Keratinocyte (primary cell): ENCODE results near the gene USP47.

ENCODE experiments used
- EZH2 ChIP-seq: IDR thresholded peaks from one replicate; pipeline ENCODE4 v1.6.1; 2012; ENCODE audit warnings: inconsistent platforms, mild to moderate bottlenecking, low read length, moderate library complexity
- TF ChIP-seq, protein P1 (sequence below), 3 experiments: IDR thresholded peaks in 1 of 3; conservative IDR thresholded peaks in 1 of 3; optimal IDR thresholded peaks in 1 of 3; 2 replicates in 2 of 3; 3 replicates in 1 of 3; pipeline versions ENCODE3 to v1.5.1; 2011; ENCODE audit warnings: low read length in 3 of 3, mild to moderate bottlenecking in 3 of 3, moderate library complexity in 2 of 3, control low read depth in 1 of 3, inconsistent platforms in 1 of 3; ENCODE audit not compliant: insufficient read depth in 2 of 3; ENCODE audit errors: extremely low read depth in 1 of 3

DNA sequence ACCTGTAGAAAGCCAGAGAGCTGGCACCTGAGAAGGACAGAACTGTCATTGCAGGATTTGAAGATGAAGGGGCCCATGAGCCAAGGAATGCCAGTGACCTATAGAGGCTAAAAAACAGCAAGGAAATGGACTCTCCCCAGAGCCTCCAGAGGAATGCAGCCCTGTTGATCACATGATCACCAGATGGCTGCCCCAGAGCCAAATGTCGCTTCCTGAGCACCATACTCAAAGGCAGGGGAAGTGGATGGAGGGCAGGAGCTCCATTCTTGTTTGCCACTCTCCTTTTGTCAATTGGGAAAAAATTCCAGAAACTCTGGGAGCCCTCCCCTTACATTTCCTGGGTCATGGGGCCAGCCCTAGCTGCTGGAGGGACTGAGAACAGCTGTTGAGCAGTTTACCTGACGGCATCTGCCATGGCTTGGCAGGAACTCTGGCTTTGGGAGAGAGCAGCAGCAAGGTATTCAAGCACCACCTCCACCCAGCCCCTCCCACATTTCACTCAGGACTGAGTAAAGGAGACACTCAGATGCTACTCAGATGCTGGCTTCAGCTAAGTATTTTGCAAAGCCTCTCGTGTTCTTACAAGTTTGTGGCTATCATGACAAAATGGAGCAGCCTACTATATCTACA, 119.7 kb downstream of the USP47 start:
- TF ChIP-seq, protein P1, sequence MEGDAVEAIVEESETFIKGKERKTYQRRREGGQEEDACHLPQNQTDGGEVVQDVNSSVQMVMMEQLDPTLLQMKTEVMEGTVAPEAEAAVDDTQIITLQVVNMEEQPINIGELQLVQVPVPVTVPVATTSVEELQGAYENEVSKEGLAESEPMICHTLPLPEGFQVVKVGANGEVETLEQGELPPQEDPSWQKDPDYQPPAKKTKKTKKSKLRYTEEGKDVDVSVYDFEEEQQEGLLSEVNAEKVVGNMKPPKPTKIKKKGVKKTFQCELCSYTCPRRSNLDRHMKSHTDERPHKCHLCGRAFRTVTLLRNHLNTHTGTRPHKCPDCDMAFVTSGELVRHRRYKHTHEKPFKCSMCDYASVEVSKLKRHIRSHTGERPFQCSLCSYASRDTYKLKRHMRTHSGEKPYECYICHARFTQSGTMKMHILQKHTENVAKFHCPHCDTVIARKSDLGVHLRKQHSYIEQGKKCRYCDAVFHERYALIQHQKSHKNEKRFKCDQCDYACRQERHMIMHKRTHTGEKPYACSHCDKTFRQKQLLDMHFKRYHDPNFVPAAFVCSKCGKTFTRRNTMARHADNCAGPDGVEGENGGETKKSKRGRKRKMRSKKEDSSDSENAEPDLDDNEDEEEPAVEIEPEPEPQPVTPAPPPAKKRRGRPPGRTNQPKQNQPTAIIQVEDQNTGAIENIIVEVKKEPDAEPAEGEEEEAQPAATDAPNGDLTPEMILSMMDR (optimal IDR thresholded peaks at IDR 0.05 in 1 of 3, IDR thresholded peaks at IDR 0.05 in 1 of 3, conservative IDR thresholded peaks at IDR 0.05 in 1 of 3; ENCODE audit: extremely low read depth in 1 of 3, insufficient read depth in 2 of 3, low read length in 3 of 3): no peak
- no peak for TF ChIP-seq EZH2
